HG03108 (cell line): ENCODE results near the gene FOXF2.
"Not testable (repeated sequence)": the region's sequence is repeated elsewhere in the genome, so short reads cannot be mapped to it uniquely, and the experiment has no call there.

Experiments
- ATAC-seq: cut with Tn5 transposase; IDR thresholded peaks from one replicate; pipeline ENCODE4 v1.9.1; 2021; ENCODE audit warnings: moderate library complexity; ENCODE audit not compliant: unreplicated experiment

The FOXF2 gene

DNA sequence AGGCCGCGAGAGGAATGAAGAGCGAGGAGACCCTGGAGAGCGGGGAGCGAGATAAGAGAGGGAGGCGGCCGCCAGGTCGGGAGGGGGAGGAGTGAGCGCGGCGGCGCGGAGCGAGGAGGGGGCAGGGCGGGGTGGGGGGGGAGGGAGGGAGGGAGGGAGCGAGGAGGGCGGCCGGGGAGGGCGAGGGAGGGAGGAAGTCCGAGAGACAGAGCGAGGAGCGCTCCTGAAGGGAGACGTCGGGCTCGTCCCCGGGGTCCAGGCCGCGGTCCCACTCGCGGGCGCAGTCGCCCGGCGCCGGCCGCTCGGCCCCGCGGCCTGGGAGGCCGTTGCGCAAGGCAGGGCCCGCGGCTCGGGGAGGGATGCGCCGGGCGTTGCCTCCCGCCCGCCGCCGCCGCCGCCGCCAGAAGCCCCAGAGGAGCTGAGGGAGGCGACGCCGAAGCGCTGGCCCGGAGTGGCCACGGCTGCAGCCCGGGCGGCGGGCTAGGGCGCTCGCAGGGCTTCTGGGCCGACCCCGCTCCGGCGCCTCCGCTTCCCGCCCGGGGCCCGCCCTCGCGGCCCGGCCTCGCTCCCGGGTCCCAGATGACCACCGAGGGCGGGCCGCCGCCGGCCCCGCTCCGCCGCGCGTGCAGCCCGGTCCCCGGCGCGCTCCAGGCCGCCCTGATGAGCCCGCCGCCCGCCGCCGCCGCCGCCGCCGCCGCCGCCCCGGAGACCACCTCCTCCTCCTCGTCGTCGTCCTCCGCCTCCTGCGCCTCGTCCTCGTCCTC is at the start of gene FOXF2:
Gene FOXF2 (plus strand): TSS at position 208 of the 764 bp plus-strand sequence. CDS start 372 bp downstream, at position 580.
- no peak for ATAC-seq

DNA sequence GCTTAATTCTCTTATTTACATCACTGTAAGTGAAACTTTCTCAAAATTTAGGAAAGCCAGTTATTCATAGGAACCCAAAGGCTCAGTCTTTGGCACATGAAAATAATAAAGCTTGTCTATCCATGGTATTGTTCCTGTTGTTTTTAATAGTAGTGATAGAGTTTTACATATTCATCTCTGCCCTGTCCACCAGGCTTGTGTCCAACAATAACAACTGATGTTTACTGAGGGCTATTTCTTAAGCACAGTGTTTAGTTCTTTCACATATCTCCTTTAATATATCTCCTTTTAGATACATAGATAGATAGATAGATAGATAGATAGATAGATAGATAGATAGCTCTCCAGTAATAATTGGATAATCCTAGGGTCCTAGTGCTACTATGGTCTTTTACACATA is 43.3 kb upstream of the FOXF2 start:
- ATAC-seq, result no peak

DNA sequence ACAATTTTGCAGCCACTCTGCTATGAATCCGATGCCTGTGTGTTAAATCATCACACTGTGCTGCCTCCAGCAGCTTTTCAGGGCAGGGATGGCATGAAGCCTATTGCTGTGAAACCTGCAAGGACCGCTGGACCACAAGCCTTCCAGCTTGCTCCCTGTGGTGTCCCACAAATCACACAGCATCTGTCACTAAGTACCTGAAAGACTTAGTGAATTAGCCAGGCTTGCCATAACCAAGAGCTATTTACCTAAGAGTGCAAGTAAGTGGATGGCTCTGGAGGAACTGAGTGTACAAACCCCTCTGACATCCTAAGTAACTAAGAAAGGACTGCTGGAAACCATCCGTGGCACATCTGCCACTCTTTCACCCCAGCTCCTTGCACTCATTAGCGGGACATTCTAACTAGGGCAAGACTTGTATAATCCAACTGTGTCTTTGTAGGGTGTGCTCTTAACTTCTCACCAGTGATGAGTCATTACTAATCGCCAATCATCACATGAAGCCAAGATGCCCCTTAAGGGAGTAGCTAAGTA is 42.8 kb upstream of the FOXF2 start:
- ATAC-seq, result no peak

DNA sequence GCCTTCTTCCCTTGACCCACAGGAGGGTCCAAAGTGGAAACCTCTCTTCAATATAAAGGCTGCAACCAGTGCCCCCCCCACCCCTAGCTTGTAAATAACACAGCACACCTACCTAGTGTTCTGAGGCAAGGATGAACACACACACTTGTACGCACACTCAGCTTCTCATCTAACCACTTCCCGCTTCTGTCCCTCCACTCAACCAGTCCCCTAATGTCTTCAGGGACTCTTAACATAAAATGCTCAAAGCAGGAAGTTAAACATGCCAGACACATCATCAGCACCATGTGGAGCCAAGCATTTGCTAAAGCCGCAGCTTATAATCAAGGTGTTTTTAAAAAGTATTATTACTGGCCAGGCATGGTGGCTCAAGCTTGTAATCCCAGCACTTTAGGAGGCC is 42.2 kb upstream of the FOXF2 start:
- ATAC-seq, result no peak

DNA sequence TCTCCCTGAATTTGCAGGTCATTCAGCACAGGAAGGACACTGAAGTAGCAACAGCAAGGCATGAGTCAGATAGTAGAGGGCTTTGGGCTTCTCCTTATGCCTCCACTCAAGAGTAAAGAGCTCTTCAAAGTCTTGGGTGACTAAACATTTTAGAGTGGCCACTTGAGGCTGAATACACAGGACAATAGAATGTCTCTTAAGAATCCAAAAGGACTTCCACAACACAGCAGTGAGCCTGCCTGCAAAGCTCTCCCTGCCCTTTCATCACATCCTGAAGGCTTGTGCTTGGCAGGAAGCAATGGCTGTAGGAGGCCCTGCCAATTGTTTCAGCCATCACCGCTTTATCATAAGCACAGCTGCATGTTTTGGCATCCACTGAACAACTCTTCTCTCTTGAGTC is 40.7 kb upstream of the FOXF2 start:
- ATAC-seq, result no peak

DNA sequence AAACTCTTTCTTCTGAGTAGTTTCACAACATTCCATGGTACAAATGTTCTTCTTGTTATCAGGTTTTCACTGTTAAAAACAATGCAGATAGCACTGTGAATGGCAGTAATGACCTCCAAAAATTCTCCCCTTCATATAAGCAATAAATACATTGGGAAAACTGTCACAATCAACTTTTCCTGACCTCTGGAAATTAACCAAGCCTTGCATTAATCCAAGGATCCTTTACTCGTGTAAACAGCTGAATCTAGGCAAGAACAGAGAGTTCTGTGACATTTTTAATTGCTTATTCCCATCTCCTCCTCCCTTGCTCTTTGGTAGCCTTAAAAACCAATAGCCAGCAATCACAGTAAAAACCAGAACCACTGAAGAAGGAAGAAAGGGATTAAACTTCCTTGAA is 39.7 kb upstream of the FOXF2 start:
- ATAC-seq, result no peak

DNA sequence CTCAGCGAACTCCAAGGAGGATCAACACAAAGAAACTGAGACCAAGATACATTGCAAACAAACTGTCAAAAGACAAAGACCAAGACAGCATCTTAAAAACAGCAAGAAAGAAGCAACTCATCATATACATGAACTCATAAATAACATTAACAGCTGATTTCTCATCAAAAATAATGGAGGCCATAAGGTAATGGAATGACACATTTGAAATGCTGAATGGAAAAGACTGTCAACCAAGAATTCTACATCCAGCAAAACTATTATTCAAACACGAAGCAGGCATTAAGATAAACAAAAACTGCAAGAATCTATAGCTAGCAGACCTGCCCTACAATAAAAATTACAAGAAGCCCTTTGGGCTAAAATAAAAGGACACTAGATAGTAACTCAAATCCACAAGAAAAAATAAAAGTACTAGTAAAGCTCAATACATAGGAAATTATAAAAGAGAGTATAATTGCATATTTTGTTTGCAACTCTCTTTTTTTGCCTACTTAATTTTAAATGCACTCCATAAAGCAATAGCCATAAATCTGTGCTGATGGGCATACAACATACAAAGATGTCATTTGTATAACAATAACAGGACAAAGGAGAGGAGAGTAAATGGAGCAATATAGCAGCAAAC is 37.9 kb upstream of the FOXF2 start:
- no peak for ATAC-seq

DNA sequence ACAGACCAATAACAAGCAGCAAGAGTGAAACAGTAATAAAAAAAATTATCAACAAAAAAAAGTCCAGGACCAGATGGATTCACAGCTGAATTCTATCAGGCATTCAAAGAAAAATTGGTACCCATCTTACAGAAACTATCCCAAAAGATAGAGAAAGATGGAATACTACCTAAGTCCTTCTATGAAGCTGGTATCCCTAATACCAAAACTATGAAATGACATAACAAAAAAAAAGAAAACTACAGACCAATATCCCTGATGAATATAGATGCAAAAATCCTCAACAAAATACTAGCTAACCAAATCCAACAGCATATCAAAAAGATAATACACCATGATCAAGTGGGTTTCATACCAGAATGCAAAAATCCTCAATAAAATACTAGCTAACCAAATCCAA is 34.3 kb upstream of the FOXF2 start:
- not testable (repeated sequence) for ATAC-seq

DNA sequence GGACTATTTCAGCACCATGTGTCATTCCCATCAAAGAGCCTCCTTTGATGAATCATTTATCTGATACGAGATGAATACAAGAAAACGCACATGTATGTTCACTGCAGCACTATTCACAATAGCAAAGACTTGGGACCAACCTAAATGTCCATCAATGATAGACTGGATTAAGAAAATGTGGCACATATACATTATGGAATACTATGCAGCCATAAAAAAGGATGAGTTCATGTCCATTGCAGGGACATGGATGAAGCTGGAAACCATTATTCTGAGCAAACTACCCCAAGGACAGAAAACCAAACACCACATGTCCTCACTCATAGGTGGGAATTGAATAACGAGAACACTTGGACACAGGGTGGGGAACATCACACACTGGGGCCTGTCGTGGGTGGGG is 27.7 kb upstream of the FOXF2 start:
- not testable (repeated sequence) for ATAC-seq

DNA sequence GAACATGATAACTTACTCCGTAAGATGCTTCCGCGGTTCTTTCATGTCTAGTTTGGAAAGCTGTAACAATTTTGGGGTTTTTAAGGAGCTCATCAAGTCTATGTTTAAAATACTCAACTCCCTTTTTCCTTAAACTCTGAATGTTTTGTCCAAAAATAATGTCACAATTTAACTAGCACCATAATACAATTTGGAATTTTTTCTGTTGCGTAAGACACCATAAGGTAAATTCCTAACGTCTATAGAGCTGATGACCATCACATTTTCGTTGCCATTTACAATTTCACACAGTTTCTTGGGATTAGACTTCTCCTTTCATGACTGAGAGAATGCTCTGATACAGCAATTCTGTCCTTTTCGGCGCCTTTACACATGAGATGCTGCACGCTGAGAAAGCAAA is 26.7 kb upstream of the FOXF2 start:
- ATAC-seq, result no peak

DNA sequence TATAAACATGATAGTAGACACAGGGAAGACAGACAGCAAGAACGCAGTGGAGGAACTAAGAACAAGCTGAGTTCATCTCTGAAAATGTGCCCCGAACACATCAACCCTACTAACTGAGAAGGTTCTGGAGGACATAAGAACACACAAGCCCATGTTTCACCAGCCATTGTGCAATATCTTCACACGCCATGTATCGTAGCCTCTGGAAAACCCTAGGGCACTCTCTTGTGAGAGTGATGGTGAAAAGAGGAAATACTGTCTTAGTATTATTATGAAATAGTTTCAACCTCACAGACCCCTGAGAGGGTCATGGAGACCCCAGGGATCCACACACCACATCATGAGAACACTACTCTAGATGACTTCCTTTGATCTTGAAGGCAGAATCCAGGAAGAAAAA is 26.1 kb upstream of the FOXF2 start:
- ATAC-seq, result no peak

DNA sequence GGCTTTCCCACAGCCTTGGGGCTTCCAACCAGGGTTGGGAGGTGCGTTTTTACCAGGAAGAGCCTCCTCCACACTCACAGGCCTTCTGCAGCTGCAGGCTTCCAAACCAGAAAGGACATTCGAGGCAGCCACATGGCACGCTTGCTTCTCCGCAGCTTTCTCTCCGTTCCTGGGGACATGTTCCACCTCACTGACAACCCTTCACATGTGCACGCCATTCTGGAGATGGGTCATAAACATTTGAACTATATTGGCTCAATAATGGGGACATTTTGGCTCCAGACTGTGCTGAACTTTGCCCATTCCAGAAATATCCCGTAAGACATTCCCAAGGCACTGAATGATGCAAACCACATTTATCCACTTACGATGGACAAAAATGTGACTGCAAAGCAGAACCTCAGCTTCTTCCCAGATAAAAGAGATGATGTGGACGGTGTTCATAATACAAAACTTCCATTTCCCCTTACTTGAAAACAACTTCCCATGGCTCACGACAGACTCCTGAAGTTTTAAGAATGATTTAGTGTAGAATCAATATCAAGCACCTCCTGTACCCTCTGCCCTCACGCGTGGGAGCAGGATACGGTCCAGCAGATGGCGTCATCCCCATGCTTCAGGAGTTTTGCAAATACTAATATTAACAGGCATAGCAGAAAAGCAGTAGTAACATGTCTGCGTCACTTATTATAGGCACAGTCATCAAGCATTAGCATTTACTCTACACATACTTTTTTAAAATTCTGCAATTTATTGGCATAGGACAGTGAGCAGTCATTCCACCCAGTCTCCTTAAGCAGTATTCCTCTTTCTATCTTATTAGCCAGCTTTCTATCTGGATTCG is 25.4 kb upstream of the FOXF2 start:
- ATAC-seq, result no peak

DNA sequence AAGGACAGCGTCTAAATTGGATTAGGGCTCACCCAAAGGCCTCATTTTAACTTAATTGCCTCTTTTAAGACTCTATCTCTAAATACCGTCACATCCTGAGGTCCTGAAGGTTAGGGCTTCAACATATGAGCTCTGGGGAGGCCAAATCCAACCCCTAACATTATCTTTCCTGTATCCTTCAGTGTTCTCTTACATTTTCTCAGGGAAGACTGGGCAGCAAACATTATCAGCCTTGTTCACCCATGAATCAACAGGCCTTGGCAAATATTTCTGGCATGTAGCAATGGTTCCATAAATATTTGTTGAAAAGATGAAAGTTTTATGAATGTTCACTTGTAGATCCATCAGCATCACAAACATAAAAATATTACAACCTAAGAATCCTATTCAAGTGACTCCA is 24.6 kb upstream of the FOXF2 start:
- ATAC-seq, result no peak

DNA sequence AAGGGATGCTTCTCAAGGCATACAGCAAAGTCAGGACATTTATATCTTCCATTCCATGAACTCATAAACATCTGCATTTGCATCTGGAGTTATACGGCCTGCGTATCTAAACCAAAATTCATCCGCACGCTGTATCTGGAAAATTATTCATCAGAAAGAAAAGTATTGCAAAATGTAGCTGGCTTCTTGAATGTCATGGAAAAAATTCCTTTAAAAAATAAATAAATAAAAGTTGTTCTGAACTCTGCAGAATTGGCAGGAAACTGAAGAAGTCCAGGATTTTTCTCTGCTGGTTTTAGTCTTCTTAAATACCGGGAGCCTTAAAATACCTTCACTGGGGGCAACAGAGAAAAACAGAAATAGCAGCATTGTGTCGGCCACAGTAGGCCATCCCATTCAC is 23.7 kb upstream of the FOXF2 start:
- ATAC-seq, result no peak

DNA sequence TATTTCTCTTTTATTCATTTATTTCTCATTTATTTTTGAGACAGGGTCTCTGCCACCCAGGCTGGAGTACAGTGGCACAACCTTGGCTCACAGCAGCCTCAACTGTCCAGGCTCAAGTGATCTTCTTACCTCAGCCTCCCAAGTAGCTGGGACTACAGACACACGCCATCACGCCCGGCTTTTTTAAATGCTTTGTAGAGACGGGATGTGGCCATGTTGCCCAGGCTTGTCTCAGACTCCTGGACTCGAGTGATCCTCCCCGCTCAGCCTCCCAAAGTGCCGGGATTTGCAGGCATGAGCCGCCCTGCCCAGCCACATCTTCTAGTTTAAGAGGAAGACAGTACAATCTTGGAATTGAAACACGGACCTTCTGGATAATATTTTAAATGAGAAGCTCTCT is 21.6 kb upstream of the FOXF2 start:
- no peak for ATAC-seq

DNA sequence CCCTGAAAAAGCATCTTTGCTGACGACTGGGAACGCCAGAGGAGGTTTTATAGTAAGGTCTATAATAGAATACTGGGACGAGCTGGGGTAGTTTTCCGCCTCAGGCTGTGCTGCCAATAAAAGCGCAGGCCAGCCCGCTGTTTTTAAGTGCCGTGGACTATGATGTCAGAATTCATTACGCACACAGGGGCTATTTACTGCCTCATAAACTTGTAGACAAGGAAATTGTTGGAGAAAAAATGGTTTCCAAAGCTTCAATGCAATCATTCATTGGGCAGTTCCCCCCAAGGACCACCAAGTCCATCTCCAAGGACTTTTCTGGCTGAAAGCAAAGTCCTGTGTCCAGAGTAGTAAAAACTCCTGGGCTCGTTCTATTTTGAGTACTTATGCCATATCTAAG is 20.4 kb upstream of the FOXF2 start:
- no peak for ATAC-seq

DNA sequence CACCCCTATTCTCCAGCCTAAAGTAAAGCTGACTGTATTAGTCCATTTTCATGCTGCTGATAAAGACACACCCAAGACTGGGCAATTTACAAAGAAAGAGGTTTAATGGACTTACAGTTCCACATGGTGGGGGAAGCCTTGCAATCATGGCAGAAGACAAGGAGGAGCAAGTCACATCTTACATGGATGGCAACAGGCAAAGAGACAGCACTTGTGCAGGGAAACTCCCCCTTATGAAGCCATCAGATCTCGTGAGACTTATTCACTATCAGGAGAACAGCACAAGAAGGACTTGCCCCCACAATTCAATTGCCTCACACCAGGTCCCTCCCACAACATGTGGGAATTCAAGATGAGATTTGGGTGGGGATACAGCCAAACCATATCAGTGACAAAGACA is 19.7 kb upstream of the FOXF2 start:
- not testable (repeated sequence) for ATAC-seq

DNA sequence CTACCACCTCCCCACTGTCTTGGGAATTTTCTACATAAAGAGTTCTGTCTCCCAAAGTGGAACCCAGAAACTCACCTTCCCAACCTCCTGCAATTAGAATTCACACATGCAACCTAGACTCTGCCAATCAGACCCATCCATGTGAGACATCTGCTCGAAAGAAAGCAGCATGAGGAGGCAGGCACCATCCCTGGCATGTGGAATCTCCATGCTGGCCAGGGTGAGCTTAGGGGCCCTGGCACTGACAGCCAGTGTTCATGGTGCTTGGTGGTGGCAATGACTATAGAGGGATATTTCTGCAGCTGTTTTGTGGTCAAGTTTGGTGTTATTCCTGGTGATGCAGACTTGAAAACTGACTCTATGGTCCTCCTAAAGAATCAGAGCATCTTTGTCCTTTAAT is 17.4 kb upstream of the FOXF2 start:
- ATAC-seq, result no peak

DNA sequence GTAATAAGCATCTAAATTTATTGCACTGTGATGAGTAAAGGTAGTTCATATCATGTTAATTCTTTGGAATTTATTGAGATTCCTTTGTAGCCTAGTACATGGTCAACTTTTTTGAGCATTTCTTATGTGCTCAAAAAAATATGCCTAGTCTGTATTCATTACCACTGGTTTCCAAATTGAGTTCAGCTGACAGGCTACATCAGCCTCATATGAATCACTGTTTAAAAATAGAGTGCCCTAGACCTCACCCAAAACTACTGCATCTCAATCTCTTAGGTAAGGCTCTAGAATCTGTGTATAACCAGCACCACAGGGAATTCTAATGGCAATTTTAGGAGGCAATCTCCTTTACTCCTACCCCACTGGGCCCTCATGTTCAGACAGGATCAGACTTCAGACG is 16.7 kb upstream of the FOXF2 start:
- ATAC-seq, result no peak

DNA sequence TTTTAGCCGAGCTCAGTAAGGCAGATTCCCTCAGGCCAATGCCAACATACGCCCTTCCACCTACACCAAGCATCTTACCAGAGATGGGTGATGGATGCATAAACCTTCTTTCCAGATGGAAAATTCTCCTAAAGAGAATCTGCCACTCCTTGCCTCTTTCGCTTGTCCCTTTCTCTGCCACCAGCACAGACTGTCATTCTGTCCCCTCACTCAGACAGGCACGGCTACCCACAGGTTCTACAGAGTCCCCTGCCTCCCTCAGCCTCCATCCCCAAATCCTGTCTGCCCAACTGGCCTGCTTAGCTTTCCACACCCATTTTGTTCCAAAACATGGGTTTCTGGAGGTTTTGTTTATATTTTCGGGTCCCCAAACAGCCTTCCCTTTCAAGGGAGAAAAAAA is 12.7 kb upstream of the FOXF2 start:
- ATAC-seq, result no peak

DNA sequence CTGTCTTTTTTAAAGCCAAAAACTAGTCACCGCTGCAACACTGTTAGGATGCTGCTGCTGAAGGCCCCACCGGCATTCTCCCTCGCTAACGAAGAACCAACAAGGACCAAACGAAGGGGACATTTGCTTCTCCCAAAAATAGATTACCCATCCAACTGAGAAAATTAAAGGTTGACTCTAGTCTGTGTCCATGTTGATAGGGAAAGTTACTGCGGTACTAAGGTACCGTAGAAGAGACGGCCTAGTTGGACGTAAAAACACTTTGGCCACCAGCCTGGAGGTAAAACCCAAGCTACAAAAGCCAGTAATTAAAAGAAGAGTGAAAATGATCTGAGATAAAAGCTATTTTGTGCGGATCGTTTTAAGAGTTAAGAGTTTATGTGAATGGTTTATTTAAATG is 11.8 kb upstream of the FOXF2 start:
- no peak for ATAC-seq
